WERI-Rb-1 (cell line): Measurements from ENCODE around the gene GPX4.
A peak's percentile ranks its signal among the peaks of the same experiment; 100 is the strongest.

ENCODE experiments used
- DNase-seq: peaks from one replicate; pipeline ENCODE4 v3.0.0-alpha.2; 2020
- H3K27ac ChIP-seq: fragments of 250-450 bp; sonication (Bioruptor Pico); 2 replicates; pipeline ENCODE4 v1.5.1; 2020; ENCODE audit warnings: mild to moderate bottlenecking, moderate library complexity
- H3K27me3 ChIP-seq: fragments of 250-450 bp; sonication (Bioruptor Pico); 2 replicates; pipeline ENCODE4 v1.5.1; 2021; ENCODE audit warnings: mild to moderate bottlenecking, low read depth, moderate library complexity; ENCODE audit not compliant: insufficient read depth, severe bottlenecking
- H3K36me3 ChIP-seq: fragments of 250-450 bp; sonication (Bioruptor Pico); 2 replicates; pipeline ENCODE4 v1.5.1; 2020; ENCODE audit warnings: mild to moderate bottlenecking, moderate library complexity
- H3K4me3 ChIP-seq: 2 replicates; pipeline ENCODE4 v1.5.1; 2011; ENCODE audit warnings: low read depth, mild to moderate bottlenecking, control low read depth, low read length
- H3K9me3 ChIP-seq: fragments of 250-450 bp; sonication (Bioruptor Pico); 2 replicates; pipeline ENCODE4 v1.5.1; 2021; ENCODE audit warnings: mild to moderate bottlenecking, moderate library complexity; ENCODE audit not compliant: severe bottlenecking
- CTCF ChIP-seq: IDR thresholded peaks from 2 replicates; pipeline ENCODE4 v1.5.1; 2011; ENCODE audit warnings: low read depth, mild to moderate bottlenecking, control low read depth, inconsistent platforms, low read length

GPX4 gene, protein sequence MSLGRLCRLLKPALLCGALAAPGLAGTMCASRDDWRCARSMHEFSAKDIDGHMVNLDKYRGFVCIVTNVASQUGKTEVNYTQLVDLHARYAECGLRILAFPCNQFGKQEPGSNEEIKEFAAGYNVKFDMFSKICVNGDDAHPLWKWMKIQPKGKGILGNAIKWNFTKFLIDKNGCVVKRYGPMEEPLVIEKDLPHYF

DNA sequence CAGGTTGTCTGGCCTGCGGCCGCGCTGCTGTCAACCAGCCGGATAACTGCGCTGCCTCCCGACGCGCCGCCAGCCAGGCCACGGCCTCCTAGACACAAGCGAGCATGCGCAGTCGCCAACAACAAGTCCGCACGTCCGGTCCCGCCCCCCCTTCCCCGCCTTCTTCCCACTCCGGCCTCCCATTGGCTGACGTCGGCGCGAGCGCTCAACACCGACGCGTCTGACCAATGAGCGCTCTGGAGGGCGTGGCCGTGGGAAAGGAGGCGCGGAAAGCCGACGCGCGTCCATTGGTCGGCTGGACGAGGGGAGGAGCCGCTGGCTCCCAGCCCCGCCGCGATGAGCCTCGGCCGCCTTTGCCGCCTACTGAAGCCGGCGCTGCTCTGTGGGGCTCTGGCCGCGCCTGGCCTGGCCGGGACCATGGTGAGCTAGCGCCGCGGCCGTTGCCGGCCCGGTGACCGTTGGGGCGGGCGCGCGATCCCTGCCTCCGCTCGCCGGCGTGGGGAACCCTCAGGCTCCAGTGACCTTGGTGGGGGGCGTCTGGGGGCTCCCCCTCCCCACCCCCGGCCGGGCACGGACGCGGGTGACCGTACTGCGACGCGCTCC, at the start of gene GPX4:
Gene GPX4 (plus strand): TSS at position 287 of the 603 bp plus-strand sequence. CDS start 50 bp downstream, at position 337.
- TF ChIP-seq CTCF = no peak
- Histone ChIP-seq H3K27me3 (no peaks in the 10 kb centered on the region), H3K9me3 (peaks cover 2% of the 10 kb centered on the region), H3K27ac (peak within 1 kb of the TSS; percentile 97), H3K36me3 (peaks cover 27% of the 10 kb centered on the region), H3K4me3 (peak within 1 kb of the TSS; percentile 75)
- DNase-seq = peak; percentile 98

DNA sequence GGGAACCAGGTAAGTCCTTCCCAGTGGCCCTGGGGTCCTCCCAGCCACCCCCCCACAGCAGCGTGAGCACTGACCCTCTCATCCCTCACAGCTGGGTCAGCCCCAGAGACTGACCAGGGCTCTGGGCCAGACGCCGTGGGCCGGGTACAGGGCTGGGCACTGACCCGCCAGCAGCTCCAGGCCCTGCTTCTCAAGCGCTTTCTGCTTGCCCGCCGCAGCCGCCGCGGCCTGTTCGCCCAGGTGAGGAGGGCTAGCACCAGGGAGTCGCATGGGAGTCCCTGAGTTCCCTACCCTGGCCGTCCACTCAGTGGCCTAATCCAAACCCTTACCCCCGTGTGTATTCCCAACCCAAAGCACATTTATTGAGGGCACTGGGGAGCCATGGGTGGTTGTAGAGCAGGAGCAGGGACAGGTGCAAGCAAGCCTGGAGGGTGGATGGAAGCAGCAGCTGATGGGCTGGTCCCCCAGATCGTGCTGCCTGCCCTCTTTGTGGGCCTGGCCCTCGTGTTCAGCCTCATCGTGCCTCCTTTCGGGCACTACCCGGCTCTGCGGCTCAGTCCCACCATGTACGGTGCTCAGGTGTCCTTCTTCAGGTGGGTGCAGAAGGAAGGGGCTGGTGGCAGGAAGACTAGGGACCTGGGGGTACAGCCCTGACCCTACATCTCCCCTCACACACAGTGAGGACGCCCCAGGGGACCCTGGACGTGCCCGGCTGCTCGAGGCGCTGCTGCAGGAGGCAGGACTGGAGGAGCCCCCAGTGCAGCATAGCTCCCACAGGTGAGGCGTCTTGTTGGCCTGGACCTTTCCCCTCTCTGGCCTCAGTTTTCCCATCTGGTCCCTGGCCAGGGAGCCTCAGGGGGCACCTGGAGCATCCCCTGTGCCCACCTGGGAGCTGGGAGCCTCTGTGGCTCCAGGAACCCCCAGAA, 49.4 kb upstream of the GPX4 start:
- H3K27me3 ChIP-seq = no peaks in the 10 kb centered on the region
- peaks cover 66% of the 10 kb centered on the region for H3K36me3 ChIP-seq
- peaks cover 35% of the 10 kb centered on the region for H3K9me3 ChIP-seq
- no peak overlapping the region for H3K27ac ChIP-seq
- TF ChIP-seq CTCF = no peak
- no peak overlapping the region for H3K4me3 ChIP-seq
- no peak for DNase-seq

DNA sequence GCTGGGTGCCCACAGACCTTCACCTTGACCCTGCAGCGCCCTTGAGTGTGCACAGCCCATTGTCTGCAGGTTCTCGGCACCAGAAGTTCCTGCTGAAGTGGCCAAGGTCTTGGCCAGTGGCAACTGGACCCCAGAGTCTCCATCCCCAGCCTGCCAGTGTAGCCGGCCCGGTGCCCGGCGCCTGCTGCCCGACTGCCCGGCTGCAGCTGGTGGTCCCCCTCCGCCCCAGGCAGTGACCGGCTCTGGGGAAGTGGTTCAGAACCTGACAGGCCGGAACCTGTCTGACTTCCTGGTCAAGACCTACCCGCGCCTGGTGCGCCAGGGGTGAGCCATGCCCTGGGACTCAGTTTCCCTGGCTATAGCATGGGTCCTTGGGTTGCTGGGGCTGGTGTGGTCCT, 48.8 kb upstream of the GPX4 start:
- Histone ChIP-seq H3K9me3 (peaks cover 35% of the 10 kb centered on the region), H3K36me3 (peaks cover 72% of the 10 kb centered on the region), H3K27ac (no peak overlapping the region), H3K27me3 (no peaks in the 10 kb centered on the region), H3K4me3 (no peak overlapping the region)
- TF ChIP-seq CTCF = no peak
- DNase-seq = no peak

- no peak for DNase-seq
- Histone ChIP-seq H3K36me3 (peaks cover 81% of the 10 kb centered on the region), H3K9me3 (peaks cover 35% of the 10 kb centered on the region), H3K27ac (no peak overlapping the region), H3K4me3 (no peak overlapping the region), H3K27me3 (no peaks in the 10 kb centered on the region)
- no peak for TF ChIP-seq CTCF
Measured at GRCh38 chr19:1055886-1056620, 47.7 kb upstream of the GPX4 start.

- H3K9me3 ChIP-seq = peaks cover 35% of the 10 kb centered on the region
- no peak for DNase-seq
- H3K27ac ChIP-seq = no peak overlapping the region
- H3K27me3 ChIP-seq = no peaks in the 10 kb centered on the region
- 0 out of 2 replicates have a peak, but pooled peaks have one; percentile 26 for TF ChIP-seq CTCF
- H3K36me3 ChIP-seq = peaks cover 84% of the 10 kb centered on the region
- H3K4me3 ChIP-seq = no peak overlapping the region
Measured at GRCh38 chr19:1057176-1057855, 46.5 kb upstream of the GPX4 start.
